ENCODE results near the gene RAMACL.
"Not testable (repeated sequence)": the region's sequence is repeated elsewhere in the genome, so short reads cannot be mapped to it uniquely, and the experiment has no call there.

Gene RAMACL

GRCh38 chr6:166586424-166587156 lies at the start of gene RAMACL:
TSS of gene RAMACL (minus strand) at chr6:166586678. CDS start at chr6:166586477, 201 bp downstream.
- DNase-seq, result no peak
- no peak within 1 kb of the TSS for H3K4me3 ChIP-seq (ENCODE audit: low read depth, low read length)
- in situ Hi-C loops (cut with HindIII; ENCODE audit: low pct_ligation_motif_present, low sequenced_read_pairs), result no loop called here
- no peaks in the 10 kb centered on the region for H3K36me3 ChIP-seq (replicated peaks)
- no peaks in the 10 kb centered on the region for H3K27me3 ChIP-seq (replicated peaks)
- no peak within 1 kb of the TSS for H3K27ac ChIP-seq
- no peak for TF ChIP-seq CTCF (IDR thresholded peaks at IDR 0.05; ENCODE audit: low read depth, low read length, missing control alignments)

GRCh38 chr6:166635013-166635970 lies 48.8 kb upstream of the RAMACL start:
- no peak for DNase-seq
- in situ Hi-C loops (cut with HindIII; ENCODE audit: low pct_ligation_motif_present, low sequenced_read_pairs), result no loop called here
- Histone ChIP-seq H3K36me3 (replicated peaks) (no peaks in the 10 kb centered on the region), H3K4me3 (ENCODE audit: low read depth, low read length) (no peak overlapping the region), H3K27me3 (replicated peaks) (no peaks in the 10 kb centered on the region), H3K27ac (no peak overlapping the region)
- no peak for TF ChIP-seq CTCF (IDR thresholded peaks at IDR 0.05; ENCODE audit: low read depth, low read length, missing control alignments)

GRCh38 chr6:166634581-166634980 lies 48.1 kb upstream of the RAMACL start:
- H3K27me3 ChIP-seq (replicated peaks); H3K36me3 ChIP-seq (replicated peaks); DNase-seq; in situ Hi-C loops (cut with HindIII; ENCODE audit: low pct_ligation_motif_present, low sequenced_read_pairs); H3K27ac ChIP-seq; H3K4me3 ChIP-seq (ENCODE audit: low read depth, low read length): not testable (repeated sequence)

GRCh38 chr6:166633732-166634535 lies 47.5 kb upstream of the RAMACL start:
- no peak for DNase-seq
- TF ChIP-seq CTCF (IDR thresholded peaks at IDR 0.05; ENCODE audit: low read depth, low read length, missing control alignments), result no peak
- in situ Hi-C loops (cut with HindIII; ENCODE audit: low pct_ligation_motif_present, low sequenced_read_pairs), result no loop called here
- Histone ChIP-seq H3K4me3 (ENCODE audit: low read depth, low read length) (no peak overlapping the region), H3K36me3 (replicated peaks) (no peaks in the 10 kb centered on the region), H3K27ac (no peak overlapping the region), H3K27me3 (replicated peaks) (no peaks in the 10 kb centered on the region)

GRCh38 chr6:166632731-166633130 lies 46.3 kb upstream of the RAMACL start:
- Histone ChIP-seq H3K36me3 (replicated peaks) (no peaks in the 10 kb centered on the region), H3K4me3 (ENCODE audit: low read depth, low read length) (no peak overlapping the region), H3K27me3 (replicated peaks) (no peaks in the 10 kb centered on the region), H3K27ac (no peak overlapping the region)
- TF ChIP-seq CTCF (IDR thresholded peaks at IDR 0.05; ENCODE audit: low read depth, low read length, missing control alignments), result no peak
- in situ Hi-C loops (cut with HindIII; ENCODE audit: low pct_ligation_motif_present, low sequenced_read_pairs), result no loop called here
- DNase-seq, result no peak

Measured in brain microvascular endothelial cell (primary cell).